GM12872 (cell line): ENCODE data around the gene GAB3.
"Not testable (repeated sequence)": the region's sequence is repeated elsewhere in the genome, so short reads cannot be mapped to it uniquely, and the experiment has no call there.

Source experiments
- TF ChIP-seq, protein P1 (sequence below): IDR thresholded peaks from 3 replicates; pipeline ENCODE4 v1.5.1; 2011; ENCODE audit warnings: low read depth, mild to moderate bottlenecking, low read length, moderate library complexity; ENCODE audit not compliant: insufficient read depth

GAB3 gene

GRCh38 chrX:154657226-154657805 is 93.6 kb downstream of the GAB3 start:
- TF ChIP-seq, protein P1, sequence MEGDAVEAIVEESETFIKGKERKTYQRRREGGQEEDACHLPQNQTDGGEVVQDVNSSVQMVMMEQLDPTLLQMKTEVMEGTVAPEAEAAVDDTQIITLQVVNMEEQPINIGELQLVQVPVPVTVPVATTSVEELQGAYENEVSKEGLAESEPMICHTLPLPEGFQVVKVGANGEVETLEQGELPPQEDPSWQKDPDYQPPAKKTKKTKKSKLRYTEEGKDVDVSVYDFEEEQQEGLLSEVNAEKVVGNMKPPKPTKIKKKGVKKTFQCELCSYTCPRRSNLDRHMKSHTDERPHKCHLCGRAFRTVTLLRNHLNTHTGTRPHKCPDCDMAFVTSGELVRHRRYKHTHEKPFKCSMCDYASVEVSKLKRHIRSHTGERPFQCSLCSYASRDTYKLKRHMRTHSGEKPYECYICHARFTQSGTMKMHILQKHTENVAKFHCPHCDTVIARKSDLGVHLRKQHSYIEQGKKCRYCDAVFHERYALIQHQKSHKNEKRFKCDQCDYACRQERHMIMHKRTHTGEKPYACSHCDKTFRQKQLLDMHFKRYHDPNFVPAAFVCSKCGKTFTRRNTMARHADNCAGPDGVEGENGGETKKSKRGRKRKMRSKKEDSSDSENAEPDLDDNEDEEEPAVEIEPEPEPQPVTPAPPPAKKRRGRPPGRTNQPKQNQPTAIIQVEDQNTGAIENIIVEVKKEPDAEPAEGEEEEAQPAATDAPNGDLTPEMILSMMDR: no peak

DNA sequence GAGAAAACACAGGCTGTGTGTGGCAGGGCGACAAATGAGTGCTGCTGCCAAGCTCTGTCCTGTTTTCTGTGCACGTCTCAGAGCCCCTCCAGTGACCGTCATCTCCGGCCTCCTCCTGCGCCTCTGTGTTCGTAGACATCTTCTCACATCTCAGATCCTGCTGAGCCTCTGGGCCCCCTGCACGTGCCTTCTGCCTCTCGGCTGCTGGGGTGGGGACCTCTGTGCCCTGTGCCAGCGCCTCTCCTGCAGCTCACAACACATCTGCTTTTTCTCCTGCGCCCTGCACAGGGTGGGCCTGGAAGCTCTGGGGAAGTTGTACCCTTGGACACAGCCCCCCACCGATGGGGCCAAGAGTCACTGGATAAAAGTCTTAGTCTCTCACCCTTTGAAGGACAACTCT is 95.1 kb downstream of the GAB3 start:
- TF ChIP-seq, protein P1: no peak

DNA sequence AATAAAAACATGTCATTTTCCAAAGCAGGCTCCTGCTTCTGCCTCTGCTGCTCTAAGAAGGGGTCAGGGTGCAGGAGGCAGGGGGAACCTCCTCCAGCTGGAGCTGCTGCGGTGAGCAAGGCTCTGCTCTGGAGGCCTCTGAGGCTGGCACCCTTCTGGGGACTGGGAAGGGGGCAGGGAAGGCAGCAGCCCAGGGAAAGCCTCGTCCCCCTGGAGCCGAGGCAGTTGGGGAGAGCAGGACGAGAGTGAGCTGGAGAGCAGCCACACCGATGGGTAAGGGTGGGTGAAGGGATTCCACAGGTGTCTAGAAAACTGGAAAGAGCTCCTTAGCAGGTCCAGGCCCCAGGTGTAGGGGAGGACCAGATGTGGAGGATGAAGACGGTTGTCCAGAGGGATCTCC is 95.5 kb downstream of the GAB3 start:
- TF ChIP-seq, protein P1: no peak

GRCh38 chrX:154654925-154655324 is 96.0 kb downstream of the GAB3 start:
- TF ChIP-seq, protein P1: no peak

DNA sequence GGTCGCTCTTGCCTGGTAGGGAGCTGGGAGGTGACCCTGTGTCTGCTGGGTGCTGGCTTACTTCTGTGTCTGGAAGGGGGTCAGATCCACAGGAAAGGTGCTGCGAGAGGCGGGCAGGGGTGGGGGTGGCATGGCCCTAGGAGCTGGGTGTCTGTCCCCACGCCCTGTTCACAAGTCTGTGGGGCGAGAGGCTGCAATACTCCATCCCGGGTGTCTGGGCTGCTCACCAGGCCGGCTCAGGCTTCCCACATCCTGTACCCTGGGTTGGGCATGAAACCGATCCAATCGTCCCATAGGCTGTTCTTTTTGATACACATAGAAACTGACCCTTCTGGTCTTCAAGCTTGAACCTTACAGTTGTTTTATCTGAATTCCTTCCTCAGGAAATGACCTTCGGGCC is 96.5 kb downstream of the GAB3 start:
- TF ChIP-seq, protein P1: no peak

DNA sequence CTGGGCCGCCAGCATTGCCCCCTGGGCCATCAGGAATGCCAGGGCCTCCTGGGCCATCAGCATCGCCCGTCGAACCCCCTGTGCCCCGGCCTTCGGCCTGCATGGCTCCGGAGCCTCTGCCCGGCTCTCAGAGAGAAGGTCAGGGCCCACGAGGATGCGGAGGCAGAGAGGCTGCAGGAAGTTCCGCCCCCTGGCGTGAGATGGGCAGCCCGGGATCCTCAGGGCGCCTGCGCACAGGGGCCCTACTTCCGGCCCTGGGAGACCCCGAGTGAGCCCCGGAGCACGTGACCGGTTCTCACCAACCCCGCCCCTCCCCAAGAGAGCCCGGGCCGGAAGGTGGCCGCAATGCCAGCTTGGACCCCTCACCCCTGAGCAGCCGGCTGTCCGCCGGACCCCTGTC is 97.5 kb downstream of the GAB3 start, which contains the start of gene CTAG2:
TSS of gene CTAG2 (minus strand) at position 167 of the 400 bp plus-strand sequence. CDS start at position 103, 64 bp downstream.
- TF ChIP-seq, protein P1: not testable (repeated sequence)

DNA sequence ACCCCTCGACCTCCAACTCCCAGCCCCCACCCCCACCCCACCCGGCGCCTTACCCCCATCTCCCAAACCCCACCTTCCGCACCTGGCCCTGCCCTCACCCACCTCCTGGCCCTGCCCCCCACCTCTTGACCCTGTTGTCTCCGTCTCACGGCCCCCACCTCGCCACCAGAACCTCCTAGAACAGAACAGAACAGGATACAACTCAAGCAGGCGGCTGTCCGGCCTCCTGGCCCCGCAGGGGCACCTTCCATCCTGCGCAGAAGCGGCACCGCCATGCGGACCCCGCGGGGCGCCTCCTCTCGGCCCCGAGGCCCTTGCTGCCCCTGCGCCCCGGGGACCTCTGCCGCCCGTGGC is 97.9 kb downstream of the GAB3 start:
- TF ChIP-seq, protein P1: no peak
